ENCODE data around the gene KCNK5. TPM values are rescaled to one million over a fixed set of nuclear protein-coding genes. Genes with fewer than 3 reads are reported as not detected.

KCNK5 gene
- total RNA-seq, 4 donors from 2014 or later = 0.07 to 0.22 (median 0.20) TPM; not detected in 1

DNA sequence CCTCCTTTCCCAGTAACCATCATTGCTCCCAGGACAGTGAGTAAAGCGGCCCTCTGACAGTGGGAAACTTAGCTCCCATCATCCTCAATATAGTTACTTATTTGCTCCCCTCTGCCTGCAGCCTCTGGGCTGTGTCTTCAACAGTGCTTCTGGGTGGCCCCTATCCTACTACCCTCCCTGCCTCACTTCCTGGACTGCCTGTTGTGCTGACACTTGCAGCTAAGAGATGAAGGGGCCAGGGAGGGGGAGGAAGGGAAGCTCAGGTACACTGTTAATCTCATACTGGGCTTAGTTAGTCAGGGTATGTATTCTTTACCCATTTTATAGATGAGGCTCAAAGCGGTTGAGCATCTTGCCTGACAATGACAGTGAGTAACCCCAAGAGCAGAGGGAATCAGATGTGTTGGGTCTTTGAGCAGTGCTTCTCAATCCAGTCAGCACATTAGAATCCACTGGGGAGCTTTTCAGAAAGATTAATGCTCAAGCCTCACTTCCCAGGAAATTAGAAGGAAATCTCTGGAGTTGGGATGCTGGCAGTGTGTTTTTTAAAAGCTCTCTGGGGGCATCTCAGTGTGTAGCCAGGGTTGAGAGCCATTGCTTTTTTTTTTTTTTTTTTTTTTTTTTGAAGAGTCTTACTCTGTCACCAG, 27.1 kb upstream of the KCNK5 start:
- no peak for ATAC-seq
- no peaks in the 10 kb centered on the region for H3K9me3 ChIP-seq
- no peaks in the 10 kb centered on the region for H3K36me3 ChIP-seq
- H3K27me3 ChIP-seq = no peaks in the 10 kb centered on the region
- no peaks in the 10 kb centered on the region for H3K4me1 ChIP-seq
- no peak overlapping the region for H3K4me3 ChIP-seq
- in situ Hi-C loops (cut with MboI; ENCODE audit: low sequenced_read_pairs in 4 of 4) = no loop called here
- no peak overlapping the region for H3K27ac ChIP-seq
- intact Hi-C loops (cut with DNase I; ENCODE audit: low total_unique reads) = no loop called here
- TF ChIP-seq, protein P1, sequence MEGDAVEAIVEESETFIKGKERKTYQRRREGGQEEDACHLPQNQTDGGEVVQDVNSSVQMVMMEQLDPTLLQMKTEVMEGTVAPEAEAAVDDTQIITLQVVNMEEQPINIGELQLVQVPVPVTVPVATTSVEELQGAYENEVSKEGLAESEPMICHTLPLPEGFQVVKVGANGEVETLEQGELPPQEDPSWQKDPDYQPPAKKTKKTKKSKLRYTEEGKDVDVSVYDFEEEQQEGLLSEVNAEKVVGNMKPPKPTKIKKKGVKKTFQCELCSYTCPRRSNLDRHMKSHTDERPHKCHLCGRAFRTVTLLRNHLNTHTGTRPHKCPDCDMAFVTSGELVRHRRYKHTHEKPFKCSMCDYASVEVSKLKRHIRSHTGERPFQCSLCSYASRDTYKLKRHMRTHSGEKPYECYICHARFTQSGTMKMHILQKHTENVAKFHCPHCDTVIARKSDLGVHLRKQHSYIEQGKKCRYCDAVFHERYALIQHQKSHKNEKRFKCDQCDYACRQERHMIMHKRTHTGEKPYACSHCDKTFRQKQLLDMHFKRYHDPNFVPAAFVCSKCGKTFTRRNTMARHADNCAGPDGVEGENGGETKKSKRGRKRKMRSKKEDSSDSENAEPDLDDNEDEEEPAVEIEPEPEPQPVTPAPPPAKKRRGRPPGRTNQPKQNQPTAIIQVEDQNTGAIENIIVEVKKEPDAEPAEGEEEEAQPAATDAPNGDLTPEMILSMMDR (IDR thresholded peaks at IDR 0.05 in 4 of 5, conservative IDR thresholded peaks at IDR 0.05 in 1 of 5) = no peak
- no peak for TF ChIP-seq POLR2A (IDR thresholded peaks at IDR 0.05)
- no peak for DNase-seq

DNA sequence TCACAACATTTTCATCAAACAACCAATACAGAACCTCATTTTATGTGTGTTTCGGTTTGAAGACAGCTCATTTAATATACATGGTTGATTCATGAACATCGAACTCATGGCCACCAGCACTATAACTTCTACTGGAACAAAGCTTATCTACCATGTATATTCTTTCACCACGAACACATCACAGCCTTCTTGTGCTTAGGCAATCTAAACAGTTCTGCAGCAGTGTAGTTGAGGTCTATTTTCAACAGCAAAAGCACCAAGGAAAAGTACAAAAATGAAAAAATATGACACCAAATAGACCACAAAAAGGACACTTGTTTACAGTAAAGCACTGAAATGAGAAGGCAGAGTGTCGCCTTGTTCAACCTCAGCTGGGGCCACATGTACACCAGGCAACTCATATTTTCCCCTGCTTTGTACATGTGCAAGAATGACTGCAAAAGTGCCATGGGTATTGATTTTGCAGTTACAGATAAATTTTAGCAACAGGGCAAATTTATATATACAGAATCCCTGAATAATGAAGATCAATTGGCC, 25.8 kb upstream of the KCNK5 start:
- in situ Hi-C loops (cut with MboI; ENCODE audit: low sequenced_read_pairs in 4 of 4) (no loop called here), intact Hi-C loops (cut with DNase I; ENCODE audit: low total_unique reads) (no loop called here)
- Histone ChIP-seq H3K27me3 (no peaks in the 10 kb centered on the region), H3K27ac (no peak overlapping the region), H3K4me1 (no peaks in the 10 kb centered on the region), H3K9me3 (no peaks in the 10 kb centered on the region), H3K4me3 (no peak overlapping the region), H3K36me3 (no peaks in the 10 kb centered on the region)
- TF ChIP-seq, protein P1 (IDR thresholded peaks at IDR 0.05 in 4 of 5, conservative IDR thresholded peaks at IDR 0.05 in 1 of 5) = no peak
- TF ChIP-seq POLR2A (IDR thresholded peaks at IDR 0.05) = no peak
- DNase-seq (no peak), ATAC-seq (no peak)

DNA sequence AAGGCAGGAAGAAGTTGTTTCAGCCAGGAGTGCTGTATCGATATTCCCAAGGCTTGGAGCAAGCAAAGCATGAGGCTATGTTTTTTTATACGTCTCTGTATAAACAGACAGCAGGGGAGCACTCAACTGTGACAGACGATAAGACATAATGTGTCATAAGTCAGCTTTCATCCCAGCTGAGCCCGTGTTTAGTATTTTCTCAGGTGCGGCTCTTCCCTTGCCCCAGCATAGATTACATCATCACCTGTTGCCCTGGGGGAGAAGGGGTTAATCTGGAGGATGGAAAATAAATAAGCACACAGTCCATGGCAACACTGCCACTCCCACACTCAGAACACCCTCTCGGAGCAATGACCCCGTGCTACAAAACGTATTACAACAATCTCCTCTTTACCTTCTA, 22.1 kb upstream of the KCNK5 start:
- no peak for TF ChIP-seq POLR2A (IDR thresholded peaks at IDR 0.05)
- TF ChIP-seq, protein P1 (IDR thresholded peaks at IDR 0.05 in 4 of 5, conservative IDR thresholded peaks at IDR 0.05 in 1 of 5) = no peak
- intact Hi-C loops (cut with DNase I; ENCODE audit: low total_unique reads) = no loop called here
- in situ Hi-C loops (cut with MboI; ENCODE audit: low sequenced_read_pairs in 4 of 4) = no loop called here

DNA sequence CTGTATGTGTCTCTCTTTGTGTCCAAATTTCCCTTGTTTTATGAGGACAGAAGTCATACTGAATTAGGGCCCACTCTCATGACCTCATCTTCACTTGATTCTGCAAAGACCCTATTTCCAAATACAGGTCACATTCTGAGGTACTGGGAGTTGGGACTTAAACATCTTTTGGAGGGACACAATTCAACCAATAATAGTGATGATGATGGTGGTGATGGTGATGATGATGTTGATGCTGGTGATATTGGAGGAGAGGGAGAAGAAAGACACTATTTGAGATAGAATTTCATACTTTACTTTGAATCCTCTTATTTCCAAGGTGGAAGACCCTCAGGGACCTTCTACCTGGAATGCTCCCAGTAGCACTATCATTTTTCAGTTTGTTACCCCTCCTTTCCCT, 21.2 kb upstream of the KCNK5 start:
- in situ Hi-C loops (cut with MboI; ENCODE audit: low sequenced_read_pairs in 4 of 4) = no loop called here
- Histone ChIP-seq H3K4me1 (no peaks in the 10 kb centered on the region), H3K36me3 (no peaks in the 10 kb centered on the region), H3K27me3 (no peaks in the 10 kb centered on the region), H3K9me3 (no peaks in the 10 kb centered on the region), H3K27ac (no peak overlapping the region), H3K4me3 (no peak overlapping the region)
- DNase-seq (no peak), ATAC-seq (no peak)
- intact Hi-C loops (cut with DNase I; ENCODE audit: low total_unique reads) = no loop called here
- TF ChIP-seq POLR2A (IDR thresholded peaks at IDR 0.05) = no peak
- TF ChIP-seq, protein P1 (IDR thresholded peaks at IDR 0.05 in 4 of 5, conservative IDR thresholded peaks at IDR 0.05 in 1 of 5) = no peak

More for the DNA sequence above, 22.1 kb upstream of the KCNK5 start:
- H3K36me3 ChIP-seq = no peaks in the 10 kb centered on the region
- H3K9me3 ChIP-seq = no peaks in the 10 kb centered on the region
- DNase-seq = no peak
- no peak overlapping the region for H3K4me3 ChIP-seq
- H3K27ac ChIP-seq = no peak overlapping the region
- no peak for ATAC-seq
- H3K4me1 ChIP-seq = no peaks in the 10 kb centered on the region
- H3K27me3 ChIP-seq = no peaks in the 10 kb centered on the region

Data from gastrocnemius medialis (tissue), 4 donors.